NCI-H2171 treated with DMSO at 0.1 percent for 48 hours (cell line): ENCODE measurements around the gene TBXA2R.
"Not testable (repeated sequence)": the region's sequence is repeated elsewhere in the genome, so short reads cannot be mapped to it uniquely, and the experiment has no call there.

Experiments
- DNase-seq: peaks from one replicate; lab custom pipeline; 2025; lab: John Stamatoyannopoulos, UW

Gene TBXA2R

DNA sequence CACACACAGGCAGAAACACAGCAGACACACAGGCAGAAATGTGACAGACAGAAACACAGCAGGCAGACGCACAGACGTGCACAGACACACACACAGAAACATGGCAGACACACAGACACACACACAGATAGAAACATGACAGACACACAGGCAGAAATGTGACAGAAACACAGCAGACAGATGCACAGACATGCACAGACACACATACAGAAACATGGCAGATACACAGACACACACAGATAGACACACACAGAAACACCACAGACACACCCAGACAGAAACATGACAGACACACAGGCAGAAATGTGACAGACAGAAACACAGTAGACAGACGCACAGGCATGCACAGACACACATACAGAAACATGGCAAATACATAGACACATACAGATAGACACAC lies 1.3 kb downstream of the TBXA2R start:
- no peak for DNase-seq

- no peak for DNase-seq
Measured at GRCh38 chr19:3604987-3605343, 1.7 kb downstream of the TBXA2R start.

DNA sequence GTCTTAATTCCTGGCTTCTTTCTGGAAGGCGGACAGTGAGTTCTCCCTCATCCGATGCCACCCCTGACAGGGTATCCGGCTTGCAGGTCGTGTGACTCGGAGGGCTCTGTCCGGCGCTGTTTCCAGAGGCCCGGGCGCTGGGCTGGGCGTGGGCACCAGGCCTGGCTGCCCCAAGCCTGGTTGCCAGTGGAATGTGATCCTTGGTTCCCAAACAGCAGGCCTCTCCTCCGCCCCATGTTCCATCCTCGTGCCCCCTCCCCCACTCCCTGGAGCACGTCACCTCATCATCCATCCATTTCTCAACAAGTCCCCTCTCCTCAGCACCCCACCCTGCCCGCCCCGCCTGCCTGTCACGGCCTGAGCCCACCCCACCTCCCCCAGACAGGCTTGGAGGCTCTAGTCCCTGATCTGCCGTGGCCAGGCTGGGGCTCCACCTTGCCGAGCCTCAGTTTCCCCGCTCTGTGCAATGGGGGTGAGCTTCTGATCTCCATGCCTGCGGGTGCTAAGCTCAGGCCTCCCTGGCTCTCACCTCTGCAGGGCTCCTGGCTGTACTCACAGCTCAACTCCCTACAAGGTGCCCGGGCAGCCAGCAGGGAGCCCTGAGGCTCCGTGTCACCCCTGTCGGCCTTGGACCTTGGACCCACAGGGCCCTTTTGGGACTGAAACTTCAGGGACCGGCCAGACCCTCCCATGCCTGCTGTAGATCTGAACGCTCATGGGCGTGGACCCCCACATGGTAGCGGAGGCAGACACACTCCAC lies 2.3 kb downstream of the TBXA2R start:
- DNase-seq = no peak

DNA sequence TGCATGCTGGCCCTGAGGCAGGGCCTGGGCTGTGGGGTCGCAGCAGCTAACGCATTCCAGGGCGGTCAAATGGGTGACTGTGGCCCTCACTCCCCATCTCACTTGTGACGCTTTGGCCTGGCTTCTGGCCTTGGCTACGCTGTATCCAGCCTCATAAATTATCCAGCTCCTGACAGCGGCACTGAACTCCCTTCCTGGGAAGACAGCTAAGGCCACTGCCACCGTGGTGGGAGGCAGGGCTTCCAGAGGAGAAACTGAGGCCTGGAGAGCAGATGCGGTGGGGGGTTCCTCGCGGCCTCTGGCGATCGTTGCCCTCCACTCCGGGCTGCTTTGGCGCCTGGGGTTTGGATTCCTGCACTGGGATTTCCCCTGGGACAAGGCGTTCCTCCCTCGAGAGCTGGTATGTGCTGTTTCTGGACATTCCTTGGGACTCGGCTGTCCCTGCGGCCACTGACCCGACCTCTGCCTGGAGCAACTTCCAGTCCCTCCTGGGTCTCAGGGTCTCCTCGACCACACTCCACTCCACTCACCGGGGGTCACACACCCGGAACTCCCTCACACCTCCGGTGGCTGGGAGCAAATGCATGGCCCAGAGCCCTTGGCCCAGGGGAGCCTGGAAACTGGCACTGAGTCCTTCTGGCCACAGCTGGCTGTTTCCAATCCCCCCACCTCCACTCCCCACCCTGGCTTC lies 3.4 kb downstream of the TBXA2R start:
- no peak for DNase-seq

DNA sequence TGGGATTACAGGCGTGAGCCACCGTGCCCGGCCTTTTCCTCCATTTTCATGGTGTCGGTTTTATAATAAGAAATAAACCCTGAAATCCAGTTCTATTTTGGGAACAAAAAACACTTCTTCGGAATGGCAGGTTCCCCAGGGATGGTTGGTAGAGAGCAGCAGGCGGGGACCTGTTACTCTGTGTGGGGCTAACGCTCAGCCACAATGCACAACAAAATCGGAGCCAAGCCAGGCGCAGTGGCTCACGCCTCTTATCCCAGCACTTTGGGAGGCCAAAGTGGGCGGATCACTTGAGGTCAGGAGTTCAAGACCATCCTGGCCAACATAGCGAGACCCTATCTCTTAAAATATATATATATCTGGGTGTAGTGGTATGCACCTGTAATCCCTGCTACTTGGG lies 5.7 kb downstream of the TBXA2R start:
- DNase-seq = no peak

- no peak for DNase-seq
Measured at GRCh38 chr19:3599776-3600187, 6.9 kb downstream of the TBXA2R start.

DNA sequence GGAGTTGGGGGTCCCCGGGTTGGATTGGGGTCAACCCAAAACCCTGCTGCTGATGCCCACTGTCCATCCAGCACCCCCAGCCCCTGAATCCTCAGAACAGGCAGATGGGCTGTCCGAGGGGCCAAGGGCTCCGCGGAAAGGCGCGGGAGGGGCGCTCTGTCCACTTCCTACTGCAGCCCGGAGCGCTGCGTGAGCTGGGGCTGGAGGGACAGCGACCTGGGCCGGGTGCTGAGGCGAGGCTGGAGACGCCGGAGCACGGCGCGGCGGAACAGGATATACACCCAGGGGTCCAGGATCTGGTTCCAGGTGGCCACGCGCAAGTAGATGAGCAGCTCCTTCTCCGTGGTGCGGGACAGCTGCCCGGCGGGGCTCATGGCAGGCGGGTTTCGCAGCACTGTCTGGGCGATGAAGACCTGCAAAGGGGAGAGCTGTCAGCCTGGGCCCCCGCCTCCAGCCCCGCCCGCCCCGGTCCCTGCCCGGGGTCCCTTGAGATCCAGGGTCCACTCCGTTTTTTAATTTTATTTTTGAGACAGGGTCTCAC lies 11.1 kb downstream of the TBXA2R start:
- no peak for DNase-seq

- no peak for DNase-seq
Measured at GRCh38 chr19:3593156-3593555, 13.5 kb downstream of the TBXA2R start.

- no peak for DNase-seq
Measured at GRCh38 chr19:3591876-3592613, 14.6 kb downstream of the TBXA2R start.

DNA sequence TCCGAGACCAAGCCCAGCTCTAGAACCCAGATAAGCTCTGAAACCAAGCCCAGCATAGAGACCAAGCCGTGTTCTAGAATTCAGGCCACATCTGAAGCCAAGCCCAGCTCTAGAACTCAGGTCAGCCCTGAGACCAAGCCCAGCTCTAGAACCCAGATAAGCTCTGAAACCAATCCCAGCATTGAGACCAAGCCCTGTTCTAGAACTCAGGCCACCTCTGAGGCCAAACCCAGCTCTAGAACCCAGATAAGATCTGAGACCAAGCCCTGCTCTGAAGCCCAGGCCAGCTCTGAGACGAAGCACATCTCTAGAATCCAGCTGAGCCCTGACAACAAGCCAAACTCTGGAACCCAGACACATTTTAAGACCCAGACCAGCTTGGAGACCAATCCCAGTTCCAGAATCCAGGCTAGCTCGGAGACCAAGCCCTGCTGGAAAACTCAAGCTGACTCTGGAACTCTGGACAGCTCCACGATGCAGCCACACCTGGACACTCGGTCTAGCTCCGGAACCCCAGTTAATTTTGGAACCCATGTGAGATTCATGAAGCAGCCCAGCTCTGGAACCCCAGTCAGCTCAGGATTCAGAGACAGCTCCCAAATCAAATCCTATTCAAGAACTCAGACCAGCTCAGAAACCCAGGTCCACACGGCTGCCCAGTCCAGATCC lies 15.6 kb downstream of the TBXA2R start:
- no peak for DNase-seq

DNA sequence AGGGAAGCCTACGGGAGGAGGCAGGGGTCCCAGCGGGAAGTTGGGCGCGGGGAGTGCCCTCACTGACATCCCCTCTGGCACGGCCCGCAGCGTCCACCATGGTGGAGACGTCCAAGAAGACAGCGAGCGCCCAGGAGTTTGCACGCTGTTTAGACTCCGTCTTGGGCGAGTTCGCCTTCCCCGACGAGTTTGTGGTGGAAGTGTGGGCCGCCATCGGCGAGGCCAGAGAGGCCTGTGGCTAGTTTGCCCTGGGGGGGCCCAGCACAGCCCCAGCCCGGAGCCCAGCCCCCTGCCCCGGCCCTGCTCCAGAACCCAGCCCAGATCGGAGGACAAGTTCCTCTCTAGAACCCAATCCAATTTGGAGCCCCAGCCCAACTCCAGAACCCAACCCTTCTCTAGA lies 16.7 kb downstream of the TBXA2R start:
- no peak for DNase-seq

DNA sequence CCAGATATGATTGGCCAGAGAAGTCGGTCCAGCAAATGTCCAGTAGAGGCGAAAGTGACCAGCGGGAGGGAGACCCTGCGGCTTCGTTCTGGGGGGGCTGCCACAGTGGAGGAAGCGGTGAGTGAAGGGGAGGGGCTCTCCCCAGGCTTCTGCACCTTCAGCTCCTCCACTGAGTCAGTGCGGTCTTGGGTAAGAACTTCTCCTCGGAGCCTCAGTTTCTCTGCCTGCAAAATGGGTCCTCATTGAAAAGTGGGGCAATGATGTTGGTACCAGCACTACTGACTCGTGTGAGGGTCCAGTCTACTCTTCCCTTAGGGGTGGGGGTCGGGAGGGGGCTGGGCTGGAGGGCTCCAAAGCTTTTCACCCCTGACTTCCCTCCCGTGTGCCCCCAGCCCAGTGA lies 17.2 kb downstream of the TBXA2R start:
- DNase-seq = no peak

DNA sequence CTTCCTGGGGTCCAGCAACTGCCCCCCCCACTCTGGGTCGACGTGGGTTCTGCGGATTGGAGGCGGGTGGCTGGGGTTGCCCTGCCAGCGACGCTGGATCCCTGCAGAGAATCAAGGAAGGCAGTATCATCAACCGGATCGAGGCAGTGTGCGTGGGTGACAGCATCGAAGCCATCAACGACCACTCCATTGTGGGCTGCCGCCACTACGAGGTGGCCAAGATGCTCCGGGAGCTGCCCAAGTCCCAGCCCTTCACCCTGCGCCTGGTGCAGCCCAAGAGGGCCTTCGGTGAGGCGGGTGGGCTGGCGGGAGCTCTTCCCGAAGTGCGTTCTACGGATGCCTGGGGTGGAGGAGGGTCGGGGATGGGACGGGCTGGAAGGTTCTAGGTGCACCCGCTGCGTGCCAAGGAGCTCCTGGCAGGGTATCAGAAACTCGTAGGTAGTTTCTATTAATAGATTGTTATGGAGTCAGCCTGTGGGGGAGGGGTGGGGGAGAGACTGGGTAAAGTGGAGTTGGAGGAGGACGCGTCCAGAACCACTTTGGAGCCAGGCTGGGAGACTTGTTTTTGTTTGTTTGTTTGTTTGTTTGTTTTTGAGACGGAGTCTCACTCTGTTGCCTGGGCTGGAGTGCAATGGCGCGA lies 19.8 kb downstream of the TBXA2R start:
- no peak for DNase-seq

DNA sequence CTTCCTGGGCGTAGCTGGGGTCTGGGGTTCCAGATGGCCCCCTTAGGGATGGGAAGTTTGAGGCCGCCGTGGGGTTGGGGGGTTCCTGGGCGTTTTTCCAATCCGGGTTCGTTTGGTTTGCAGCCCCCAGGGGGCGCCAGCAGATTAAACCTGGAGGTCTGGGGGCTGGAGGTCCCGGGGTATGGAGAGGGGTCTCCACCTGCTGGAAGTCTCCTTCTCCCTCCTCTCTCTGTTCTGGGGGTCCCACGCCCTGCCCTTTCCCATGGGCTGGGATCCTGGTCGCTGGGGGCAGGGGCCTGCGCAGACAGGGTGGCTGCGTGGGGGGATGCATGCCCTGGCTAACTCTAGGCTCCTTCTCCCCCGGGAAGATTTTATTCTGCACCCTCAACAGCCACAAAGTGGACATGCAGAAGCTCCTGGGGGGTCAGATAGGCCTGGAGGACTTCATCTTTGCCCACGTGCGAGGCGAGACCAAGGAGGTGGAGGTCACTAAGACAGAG lies 20.5 kb downstream of the TBXA2R start:
- DNase-seq = no peak

- no peak for DNase-seq
Measured at GRCh38 chr19:3585301-3586126, 21.2 kb downstream of the TBXA2R start, which contains the start of gene GIPC3. Gene GIPC3 (plus strand): TSS chr19:3585478. CDS start chr19:3585598, 120 bp downstream.

GRCh38 chr19:3584036-3584802 lies 22.5 kb downstream of the TBXA2R start:
- not testable (repeated sequence) for DNase-seq

DNA sequence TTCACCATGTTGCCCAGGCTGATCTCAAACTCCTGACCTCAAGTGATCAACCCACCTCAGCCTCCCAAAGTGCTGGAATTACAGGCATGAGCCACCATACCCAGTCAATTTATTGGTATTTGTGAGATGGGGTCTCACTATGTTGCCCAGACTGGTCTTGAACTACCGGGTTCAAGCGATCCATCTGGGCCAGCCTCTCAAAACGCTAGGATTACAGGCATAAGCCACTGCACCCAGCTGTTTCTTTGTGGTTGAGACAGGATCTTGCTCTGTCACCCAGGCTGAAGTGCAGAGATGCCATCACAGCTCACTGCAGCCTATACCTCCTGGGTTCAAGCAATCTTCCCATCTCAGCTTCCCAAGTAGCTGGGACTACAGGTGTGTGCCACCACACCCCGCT lies 24.9 kb downstream of the TBXA2R start:
- not testable (repeated sequence) for DNase-seq

DNA sequence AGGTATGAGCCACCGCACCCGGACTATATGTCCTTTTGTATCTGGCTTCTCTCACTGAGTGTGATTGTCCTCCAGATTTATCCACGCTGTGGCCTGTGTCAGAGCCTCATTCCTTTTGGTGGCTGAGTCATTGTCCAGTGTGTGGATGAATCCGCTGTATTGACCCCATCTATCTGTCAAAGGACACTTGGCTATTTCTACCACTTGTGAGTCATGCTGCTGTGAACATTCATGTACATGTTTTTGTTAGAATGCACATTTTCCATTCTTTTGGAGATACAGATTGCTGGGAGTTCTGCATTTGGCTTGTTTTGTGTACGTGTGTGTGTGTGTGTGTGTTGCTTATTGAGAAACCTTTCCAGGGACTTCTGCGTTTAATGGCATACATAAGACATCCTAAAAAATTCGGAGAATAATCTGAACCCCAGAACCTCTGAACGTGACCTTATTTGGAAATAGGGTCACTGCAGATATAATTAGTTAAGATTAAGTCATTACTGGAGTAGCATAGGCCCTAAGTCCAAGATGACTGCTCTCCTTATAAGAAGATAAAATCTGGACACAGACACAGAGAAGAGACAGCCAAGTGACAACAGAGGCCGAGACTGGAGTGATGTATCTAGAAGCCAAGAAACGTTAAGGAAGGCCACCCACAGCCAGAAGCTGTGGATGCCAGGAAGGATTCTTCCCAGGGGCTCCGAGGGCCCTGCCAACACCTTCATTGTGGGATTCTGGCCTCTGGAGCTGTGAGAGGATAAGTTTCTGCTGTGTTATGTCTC lies 26.3 kb downstream of the TBXA2R start:
- no peak for DNase-seq

GRCh38 chr19:3578390-3578789 lies 28.3 kb downstream of the TBXA2R start:
- DNase-seq = no peak
